HFF-Myc (cell line): Measurements from ENCODE around the gene HBE1.
"Not testable (repeated sequence)": the region's sequence is repeated elsewhere in the genome, so short reads cannot be mapped to it uniquely, and the experiment has no call there.

Source experiments
- DNase-seq: peaks from one replicate; pipeline ENCODE4 v3.0.0-alpha.2; 2011; ENCODE audit warnings: low read depth; ENCODE audit errors: extremely low read depth
- H3K4me3 ChIP-seq: replicated peaks from 2 replicates; pipeline ENCODE4 v1.5.1; 2011; ENCODE audit warnings: low read depth, mild to moderate bottlenecking, control low read depth, low read length
- TF ChIP-seq, protein P1 (sequence below): IDR thresholded peaks from 2 replicates; pipeline ENCODE4 v1.5.1; 2012; ENCODE audit warnings: mild to moderate bottlenecking, low read depth, low read length, control low read depth; ENCODE audit errors: missing control alignments

HBE1 gene

DNA sequence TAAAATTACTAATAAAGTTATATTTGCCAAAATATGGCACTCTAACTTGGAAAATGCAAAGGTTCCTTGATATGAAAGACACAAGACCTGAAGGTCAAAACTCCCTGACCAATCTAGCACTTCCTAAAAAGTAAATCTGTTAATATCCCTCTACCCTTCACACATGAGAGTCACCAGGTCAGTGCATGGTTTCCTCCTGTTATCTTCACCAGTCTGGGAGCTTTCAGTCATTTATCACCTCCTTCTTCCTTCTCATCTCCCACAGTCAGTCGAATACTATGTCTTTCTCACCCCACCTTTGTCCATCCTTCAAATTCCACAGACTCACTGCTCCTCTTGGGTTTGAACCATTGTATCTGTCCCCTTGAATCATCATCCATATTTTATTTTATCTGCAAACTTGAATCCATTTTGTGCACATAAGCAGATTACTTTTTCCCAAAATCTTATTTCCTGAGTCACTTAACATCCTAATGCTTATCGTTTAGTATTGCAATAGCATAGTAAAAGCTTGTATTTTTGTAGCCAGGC, 2.6 kb downstream of the HBE1 start:
- H3K4me3 ChIP-seq, result no peak overlapping the region
- TF ChIP-seq, protein P1, sequence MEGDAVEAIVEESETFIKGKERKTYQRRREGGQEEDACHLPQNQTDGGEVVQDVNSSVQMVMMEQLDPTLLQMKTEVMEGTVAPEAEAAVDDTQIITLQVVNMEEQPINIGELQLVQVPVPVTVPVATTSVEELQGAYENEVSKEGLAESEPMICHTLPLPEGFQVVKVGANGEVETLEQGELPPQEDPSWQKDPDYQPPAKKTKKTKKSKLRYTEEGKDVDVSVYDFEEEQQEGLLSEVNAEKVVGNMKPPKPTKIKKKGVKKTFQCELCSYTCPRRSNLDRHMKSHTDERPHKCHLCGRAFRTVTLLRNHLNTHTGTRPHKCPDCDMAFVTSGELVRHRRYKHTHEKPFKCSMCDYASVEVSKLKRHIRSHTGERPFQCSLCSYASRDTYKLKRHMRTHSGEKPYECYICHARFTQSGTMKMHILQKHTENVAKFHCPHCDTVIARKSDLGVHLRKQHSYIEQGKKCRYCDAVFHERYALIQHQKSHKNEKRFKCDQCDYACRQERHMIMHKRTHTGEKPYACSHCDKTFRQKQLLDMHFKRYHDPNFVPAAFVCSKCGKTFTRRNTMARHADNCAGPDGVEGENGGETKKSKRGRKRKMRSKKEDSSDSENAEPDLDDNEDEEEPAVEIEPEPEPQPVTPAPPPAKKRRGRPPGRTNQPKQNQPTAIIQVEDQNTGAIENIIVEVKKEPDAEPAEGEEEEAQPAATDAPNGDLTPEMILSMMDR, result no peak
- DNase-seq, result no peak

DNA sequence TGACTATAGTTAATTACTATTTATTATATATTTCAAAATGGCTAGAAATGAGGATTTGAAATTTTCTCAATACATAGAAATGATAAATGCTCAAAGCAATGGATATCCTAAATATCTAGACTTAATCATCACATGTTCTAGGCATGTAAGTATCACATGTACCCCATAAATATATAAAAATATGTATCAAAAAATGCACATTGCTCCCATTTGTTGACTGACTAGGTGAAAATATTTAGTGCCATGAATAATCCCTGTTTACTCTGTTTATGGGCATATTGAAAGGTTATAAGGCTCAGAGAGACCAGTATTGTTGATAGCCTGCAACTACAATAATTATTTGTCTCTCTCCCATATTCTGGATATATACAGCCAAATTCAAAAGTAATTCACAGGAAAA, 3.1 kb downstream of the HBE1 start:
- H3K4me3 ChIP-seq, result no peak overlapping the region
- DNase-seq, result no peak
- TF ChIP-seq, protein P1, result no peak

DNA sequence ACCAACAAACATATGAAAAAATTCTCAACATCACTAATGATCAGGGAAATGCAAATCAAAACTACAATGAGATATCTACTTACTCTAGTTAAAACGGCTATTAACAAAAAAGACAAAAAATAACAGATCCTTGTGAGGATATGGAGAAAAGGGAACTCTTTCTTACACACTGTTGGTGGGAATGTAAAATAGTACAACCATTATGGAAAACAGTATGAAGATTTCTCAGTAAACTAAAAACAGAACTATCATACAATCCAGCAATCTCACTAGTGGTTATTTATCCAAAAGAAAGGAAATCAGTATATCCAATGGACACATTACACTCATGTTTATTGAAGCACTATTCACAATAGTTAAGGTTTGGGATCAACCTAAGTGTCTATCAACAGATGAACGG, 3.9 kb downstream of the HBE1 start:
- TF ChIP-seq, protein P1, result no peak
- DNase-seq, result no peak

DNA sequence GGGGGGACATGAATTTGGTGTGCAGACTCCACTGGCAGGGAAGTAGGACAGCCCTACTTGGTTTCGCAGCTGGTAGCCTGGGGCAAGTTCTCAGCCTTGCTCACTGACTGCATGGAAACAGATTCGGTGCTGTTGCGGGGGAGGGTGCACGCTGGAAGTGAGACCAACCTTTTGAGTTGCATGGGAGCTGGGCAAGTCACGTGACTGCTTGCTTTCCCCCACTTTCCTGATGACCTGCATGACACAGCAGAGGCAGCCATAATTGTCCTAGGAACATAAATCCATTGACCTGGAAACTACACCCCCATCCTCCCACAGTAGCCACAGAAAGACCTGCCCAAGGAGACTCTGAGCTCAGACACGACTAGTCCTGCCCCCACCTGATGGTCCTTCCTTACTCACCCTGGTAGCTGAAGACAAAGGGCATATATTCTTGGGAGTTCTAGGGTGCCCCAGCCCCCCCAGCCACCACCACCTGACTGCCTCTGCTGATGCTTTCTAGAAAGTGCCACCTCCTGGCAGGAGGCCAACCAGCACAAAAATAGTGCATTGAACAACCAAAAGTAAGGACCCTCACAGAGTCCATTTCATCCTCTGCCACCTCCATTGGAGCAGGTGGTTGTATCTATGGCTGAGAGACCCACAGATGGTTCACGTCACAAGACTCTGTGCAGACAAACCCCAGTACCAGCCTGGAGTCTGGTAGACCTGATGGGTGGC, 11.0 kb downstream of the HBE1 start:
- TF ChIP-seq, protein P1, result no peak
- no peak for DNase-seq
- H3K4me3 ChIP-seq, result no peak overlapping the region

More for the DNA sequence above, 3.9 kb downstream of the HBE1 start:
- H3K4me3 ChIP-seq, result no peak overlapping the region

DNA sequence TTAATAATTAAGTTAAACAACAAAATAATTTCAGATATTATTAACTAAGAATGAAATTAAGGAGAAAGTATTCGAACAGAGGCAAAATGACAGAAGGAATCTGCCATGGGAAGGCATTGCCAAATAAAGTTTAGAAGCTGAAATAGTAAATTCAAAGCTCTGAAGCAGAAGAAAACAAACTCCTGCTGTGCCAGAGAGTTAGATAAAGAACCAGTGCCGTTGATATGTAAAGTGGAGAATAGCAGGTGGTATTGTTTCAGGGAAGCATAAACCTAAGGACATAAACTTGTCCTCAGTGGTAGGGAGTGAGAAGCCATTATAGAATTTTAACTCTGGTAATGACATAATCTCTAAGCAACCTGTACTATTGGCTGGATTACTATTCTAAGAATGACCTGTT, 12.4 kb downstream of the HBE1 start:
- DNase-seq, result no peak
- TF ChIP-seq, protein P1, result no peak
- H3K4me3 ChIP-seq, result no peak overlapping the region

DNA sequence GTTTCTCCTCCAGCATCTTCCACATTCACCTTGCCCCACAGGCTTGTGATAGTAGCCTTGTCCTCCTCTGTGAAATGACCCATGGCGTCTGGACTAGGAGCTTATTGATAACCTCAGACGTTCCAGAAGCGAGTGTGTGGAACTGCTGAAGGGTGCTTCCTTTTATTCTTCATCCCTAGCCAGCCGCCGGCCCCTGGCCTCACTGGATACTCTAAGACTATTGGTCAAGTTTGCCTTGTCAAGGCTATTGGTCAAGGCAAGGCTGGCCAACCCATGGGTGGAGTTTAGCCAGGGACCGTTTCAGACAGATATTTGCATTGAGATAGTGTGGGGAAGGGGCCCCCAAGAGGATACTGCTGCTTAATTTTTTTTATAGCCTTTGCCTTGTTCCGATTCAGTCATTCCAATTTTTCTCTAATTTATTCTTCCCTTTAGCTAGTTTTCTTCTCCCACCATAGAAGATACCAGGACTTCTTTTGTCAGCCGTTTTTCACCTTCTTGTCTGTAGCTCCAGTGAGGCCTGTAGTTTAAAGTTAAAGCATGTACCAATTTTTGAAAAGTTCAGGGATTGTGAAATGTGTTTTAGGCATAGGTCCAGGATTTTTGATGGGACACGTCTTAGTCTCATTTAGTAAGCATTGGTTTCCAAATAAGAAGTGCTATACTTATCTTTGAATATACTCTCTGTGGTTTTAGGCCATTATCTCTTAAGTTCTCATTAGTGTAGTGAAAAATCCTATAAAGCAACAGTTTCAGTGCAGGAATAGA, 14.9 kb downstream of the HBE1 start, which contains the start of gene HBG2:
HBG2 (minus strand) TSS at position 136 of the 768 bp plus-strand sequence; CDS start at position 83, 53 bp downstream.
- not testable (repeated sequence) for DNase-seq, H3K4me3 ChIP-seq

DNA sequence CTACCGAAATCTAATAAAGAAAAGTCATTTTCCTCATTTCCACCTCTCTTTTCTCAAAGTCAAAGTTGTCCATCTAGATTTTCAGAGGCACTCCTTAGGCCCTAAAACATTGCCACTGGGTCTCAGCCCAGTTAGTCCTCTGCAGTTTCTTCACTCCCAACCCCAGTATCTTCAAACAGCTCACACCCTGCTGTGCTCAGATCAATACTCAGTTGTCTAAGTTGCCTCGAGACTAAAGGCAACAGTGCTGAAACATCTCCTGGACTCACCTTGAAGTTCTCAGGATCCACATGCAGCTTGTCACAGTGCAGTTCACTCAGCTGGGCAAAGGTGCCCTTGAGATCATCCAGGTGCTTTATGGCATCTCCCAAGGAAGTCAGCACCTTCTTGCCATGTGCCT, 15.7 kb downstream of the HBE1 start:
- H3K4me3 ChIP-seq, result not testable (repeated sequence)

DNA sequence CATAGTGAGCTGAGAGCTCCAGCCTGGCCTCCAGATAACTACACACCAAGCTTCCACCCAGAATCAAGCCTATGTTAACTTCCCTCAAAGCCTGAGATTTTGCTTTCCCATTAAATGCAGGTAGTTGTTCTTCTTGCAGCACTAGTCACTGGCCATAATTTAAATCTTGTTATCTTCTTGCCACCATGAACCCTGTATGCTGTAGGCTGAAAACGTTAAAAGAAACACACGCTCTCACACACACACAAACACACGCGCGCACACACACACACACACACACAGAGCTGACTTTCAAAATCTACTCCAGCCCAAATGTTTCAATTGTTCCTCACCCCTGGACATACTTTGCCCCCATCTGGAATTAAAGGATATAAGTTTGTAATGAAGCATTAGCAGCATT, 16.3 kb downstream of the HBE1 start:
- DNase-seq, H3K4me3 ChIP-seq: not testable (repeated sequence)

More for the DNA sequence above, 15.7 kb downstream of the HBE1 start:
- not testable (repeated sequence) for DNase-seq
